HepG2 (cell line): ENCODE results near the gene SUSD6. TPM values are rescaled to one million over a fixed set of nuclear protein-coding genes. Genes with fewer than 3 reads are reported as not detected.

Experiments
- FOXA1 ChIP-seq, 2 experiments: fragments of 450-650 bp in 1 of 2; sonication (generic) in 1 of 2; formaldehyde crosslinking in 1 of 2; IDR thresholded peaks; 2 replicates each; pipeline versions ENCODE4 v1.4.0 to v1.6.1; 2016 to 2020; ENCODE audit warnings: missing genetic modification reagents in 1 of 2
- HNF4A ChIP-seq: sonication (generic); formaldehyde crosslinking; IDR thresholded peaks from 2 replicates; pipeline ENCODE4 v1.4.0; 2020; ENCODE audit warnings: missing genetic modification reagents
- HOXD1 ChIP-seq: sonication (generic); formaldehyde crosslinking; IDR thresholded peaks from 2 replicates; pipeline ENCODE4 v1.5.0; 2020; ENCODE audit warnings: missing genetic modification reagents
- KDM5A ChIP-seq: fragments of 200-600 bp; sonication (generic); IDR thresholded peaks from 2 replicates; pipeline ENCODE4 v1.7.0; 2018; ENCODE audit warnings: antibody characterized with exemption, mild to moderate bottlenecking, low read length, borderline replicate concordance
- KLF12 ChIP-seq: sonication (generic); formaldehyde crosslinking; IDR thresholded peaks from 2 replicates; pipeline ENCODE4 v1.4.0; 2020; ENCODE audit warnings: missing genetic modification reagents, borderline replicate concordance
- MIER3 ChIP-seq: IDR thresholded peaks from 2 replicates; pipeline ENCODE4 v1.6.1; 2016; ENCODE audit warnings: missing compliant biosample characterization, borderline replicate concordance
- SMARCE1 ChIP-seq: fragments of 450-650 bp; IDR thresholded peaks from 2 replicates; pipeline ENCODE4 v1.6.1; 2017; ENCODE audit warnings: borderline replicate concordance
- ZFP37 ChIP-seq: sonication (generic); formaldehyde crosslinking; IDR thresholded peaks from 2 replicates; pipeline ENCODE4 v1.4.0; 2020; ENCODE audit warnings: missing genetic modification reagents, borderline replicate concordance
- ZFY ChIP-seq: sonication (generic); formaldehyde crosslinking; IDR thresholded peaks from 2 replicates; pipeline ENCODE4 v1.4.0; 2020; ENCODE audit warnings: missing genetic modification reagents
- ZNF234 ChIP-seq: sonication (generic); formaldehyde crosslinking; conservative IDR thresholded peaks from 2 replicates; pipeline ENCODE4 v1.5.1; 2020; ENCODE audit warnings: mild to moderate bottlenecking, missing genetic modification reagents
- ZNF605 ChIP-seq: sonication (generic); formaldehyde crosslinking; IDR thresholded peaks from 2 replicates; pipeline ENCODE4 v1.8.0; 2022; ENCODE audit warnings: mild to moderate bottlenecking, missing genetic modification reagents
- ZNF761 ChIP-seq: sonication (generic); formaldehyde crosslinking; conservative IDR thresholded peaks from 2 replicates; pipeline ENCODE4 v1.4.0; 2020; ENCODE audit warnings: mild to moderate bottlenecking, missing genetic modification reagents
- ZSCAN29 ChIP-seq: sonication (generic); formaldehyde crosslinking; conservative IDR thresholded peaks from 2 replicates; pipeline ENCODE4 v1.4.0; 2020; ENCODE audit warnings: mild to moderate bottlenecking, missing genetic modification reagents
- polyA plus RNA-seq, 8 experiments: library from polyadenylated mRNA; depleted of rRNA in 3 of 8; stranded (reverse) in 7 of 8; unstranded in 1 of 8; fragments of >200 nt; fragmentation: Illumina TruSeq in 4 of 8; extraction: Trizol in 4 of 8; gene quantifications; 2 replicates each; pipeline versions ENCODE4 v1.2.1 to v1.2.3, GENCODE V29; 2011 to 2016; ENCODE audit warnings: low read depth in 4 of 8, missing spikeins in 1 of 8, mixed read lengths in 1 of 8; ENCODE audit not compliant: insufficient read depth in 1 of 8
- total RNA-seq, 5 experiments: library from RNA; depleted of rRNA; stranded (reverse); fragments of >200 nt; fragmentation: Illumina TruSeq; extraction: Trizol; gene quantifications; 2 replicates each; pipeline ENCODE4 v1.2.3, GENCODE V29; 2016; ENCODE audit warnings: low read depth in 1 of 5
- TF ChIP-seq, protein P1 (sequence below): IDR thresholded peaks from 2 replicates; pipeline ENCODE4 v1.6.1; 2016; ENCODE audit warnings: missing biosample characterization, missing genetic modification reagents, low read depth
- TF ChIP-seq, protein P2 (sequence below): sonication (generic); formaldehyde crosslinking; IDR thresholded peaks from 2 replicates; pipeline ENCODE4 v1.4.0; 2020; ENCODE audit warnings: missing genetic modification reagents
- TF ChIP-seq, protein P3 (sequence below): sonication (generic); formaldehyde crosslinking; IDR thresholded peaks from 2 replicates; pipeline ENCODE4 v1.4.0; 2020; ENCODE audit warnings: mild to moderate bottlenecking, missing genetic modification reagents
- TF ChIP-seq, protein P4 (sequence below): sonication (generic); formaldehyde crosslinking; IDR thresholded peaks from 2 replicates; pipeline ENCODE4 v1.5.1; 2020; ENCODE audit warnings: missing genetic modification reagents, mild to moderate bottlenecking, borderline replicate concordance
- TF ChIP-seq, protein P5 (sequence below): sonication (generic); formaldehyde crosslinking; IDR thresholded peaks from 2 replicates; pipeline ENCODE4 v1.8.1; 2023; ENCODE audit warnings: mild to moderate bottlenecking, inconsistent platforms, moderate library complexity, missing genetic modification reagents, borderline replicate concordance

The SUSD6 gene
- total and polyA plus RNA-seq, 2 of the 13 experiments (the other 11 are each of a cell fraction or from before 2014, with no cell fraction given), result 7.2 to 7.4 TPM

DNA sequence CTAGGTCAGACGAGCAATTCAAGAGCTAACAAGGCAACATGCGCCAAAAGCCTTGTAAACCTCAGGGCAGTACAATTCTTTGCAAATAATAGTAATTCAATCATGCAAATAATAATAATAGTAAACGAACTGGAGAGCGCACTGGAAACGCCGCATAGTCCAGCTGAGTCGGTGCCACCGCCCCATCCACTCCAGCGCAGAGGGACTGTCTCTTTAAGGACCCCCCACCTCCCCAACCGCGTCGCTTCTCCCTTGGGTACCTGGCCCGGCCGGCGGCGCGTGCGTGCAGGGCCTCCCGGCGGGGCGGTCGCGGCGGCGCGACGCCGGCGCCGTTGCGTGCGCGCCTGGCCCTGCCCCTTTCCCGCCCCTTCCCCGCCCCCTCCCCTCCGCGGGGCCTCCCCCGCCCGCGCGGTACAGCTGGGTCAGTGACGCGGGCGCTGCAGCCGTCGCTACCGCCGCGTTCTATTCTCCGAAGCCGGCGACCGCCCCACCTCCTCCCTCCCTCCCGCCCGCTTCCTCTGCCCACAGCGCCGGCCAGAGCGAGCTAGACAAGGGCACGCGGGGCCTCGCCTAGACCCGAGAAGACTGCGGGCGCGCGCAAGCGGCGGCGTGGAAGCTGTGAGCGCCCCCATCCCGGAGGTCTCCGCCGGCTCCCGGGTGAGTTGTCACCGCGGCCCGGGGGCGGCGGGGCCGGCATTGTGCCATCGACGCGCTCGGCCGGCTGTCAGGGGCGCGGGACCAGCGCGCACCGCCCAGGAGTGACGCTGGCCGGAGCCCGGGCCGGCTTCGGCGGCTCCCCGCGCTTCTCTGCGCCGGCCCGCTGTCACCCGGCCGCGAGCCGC is at the start of gene SUSD6 (continued):
- TF ChIP-seq, protein P1, sequence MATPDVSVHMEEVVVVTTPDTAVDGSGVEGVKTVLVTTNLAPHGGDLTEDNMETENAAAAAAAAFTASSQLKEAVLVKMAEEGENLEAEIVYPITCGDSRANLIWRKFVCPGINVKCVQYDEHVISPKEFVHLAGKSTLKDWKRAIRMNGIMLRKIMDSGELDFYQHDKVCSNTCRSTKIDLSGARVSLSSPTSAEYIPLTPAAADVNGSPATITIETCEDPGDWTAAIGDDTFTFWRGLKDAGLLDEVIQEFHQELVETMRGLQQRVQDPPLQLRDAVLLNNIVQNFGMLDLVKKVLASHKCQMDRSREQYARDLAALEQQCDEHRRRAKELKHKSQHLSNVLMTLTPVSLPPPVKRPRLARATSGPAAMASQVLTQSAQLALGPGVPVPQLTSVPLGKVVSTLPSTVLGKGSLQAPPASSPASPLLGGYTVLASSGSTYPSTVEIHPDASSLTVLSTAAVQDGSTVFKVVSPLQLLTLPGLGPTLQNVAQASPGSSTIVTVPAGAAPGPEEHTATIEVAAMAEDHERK (CRISPR knock-in tag), result peak; percentile 21; the same call in 1 of the 2 replicates
- TF ChIP-seq HOXD1 (CRISPR knock-in tag) (0 out of 2 replicates have a peak, but pooled peaks have one; percentile 5), KDM5A (peak; percentile 3; the same call in 1 of the 2 replicates), FOXA1 (IDR thresholded peaks at IDR 0.05) (no peak), FOXA1 (CRISPR knock-in tag; IDR thresholded peaks at IDR 0.05) (no peak), ZFP37 (CRISPR knock-in tag) (no peak), ZSCAN29 (CRISPR knock-in tag) (no peak), MIER3 (CRISPR knock-in tag) (no peak), ZFY (CRISPR knock-in tag) (peak; percentile 61), ZNF234 (no peak), ZNF605 (CRISPR knock-in tag) (no peak), KLF12 (CRISPR knock-in tag) (no peak), ZNF761 (CRISPR knock-in tag) (peak; percentile 17; the same call in 1 of the 2 replicates), HNF4A (CRISPR knock-in tag) (no peak), SMARCE1 (no peak)
- TF ChIP-seq, protein P2, sequence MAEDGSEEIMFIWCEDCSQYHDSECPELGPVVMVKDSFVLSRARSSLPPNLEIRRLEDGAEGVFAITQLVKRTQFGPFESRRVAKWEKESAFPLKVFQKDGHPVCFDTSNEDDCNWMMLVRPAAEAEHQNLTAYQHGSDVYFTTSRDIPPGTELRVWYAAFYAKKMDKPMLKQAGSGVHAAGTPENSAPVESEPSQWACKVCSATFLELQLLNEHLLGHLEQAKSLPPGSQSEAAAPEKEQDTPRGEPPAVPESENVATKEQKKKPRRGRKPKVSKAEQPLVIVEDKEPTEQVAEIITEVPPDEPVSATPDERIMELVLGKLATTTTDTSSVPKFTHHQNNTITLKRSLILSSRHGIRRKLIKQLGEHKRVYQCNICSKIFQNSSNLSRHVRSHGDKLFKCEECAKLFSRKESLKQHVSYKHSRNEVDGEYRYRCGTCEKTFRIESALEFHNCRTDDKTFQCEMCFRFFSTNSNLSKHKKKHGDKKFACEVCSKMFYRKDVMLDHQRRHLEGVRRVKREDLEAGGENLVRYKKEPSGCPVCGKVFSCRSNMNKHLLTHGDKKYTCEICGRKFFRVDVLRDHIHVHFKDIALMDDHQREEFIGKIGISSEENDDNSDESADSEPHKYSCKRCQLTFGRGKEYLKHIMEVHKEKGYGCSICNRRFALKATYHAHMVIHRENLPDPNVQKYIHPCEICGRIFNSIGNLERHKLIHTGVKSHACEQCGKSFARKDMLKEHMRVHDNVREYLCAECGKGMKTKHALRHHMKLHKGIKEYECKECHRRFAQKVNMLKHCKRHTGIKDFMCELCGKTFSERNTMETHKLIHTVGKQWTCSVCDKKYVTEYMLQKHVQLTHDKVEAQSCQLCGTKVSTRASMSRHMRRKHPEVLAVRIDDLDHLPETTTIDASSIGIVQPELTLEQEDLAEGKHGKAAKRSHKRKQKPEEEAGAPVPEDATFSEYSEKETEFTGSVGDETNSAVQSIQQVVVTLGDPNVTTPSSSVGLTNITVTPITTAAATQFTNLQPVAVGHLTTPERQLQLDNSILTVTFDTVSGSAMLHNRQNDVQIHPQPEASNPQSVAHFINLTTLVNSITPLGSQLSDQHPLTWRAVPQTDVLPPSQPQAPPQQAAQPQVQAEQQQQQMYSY (CRISPR knock-in tag), result no peak
- TF ChIP-seq, protein P3, sequence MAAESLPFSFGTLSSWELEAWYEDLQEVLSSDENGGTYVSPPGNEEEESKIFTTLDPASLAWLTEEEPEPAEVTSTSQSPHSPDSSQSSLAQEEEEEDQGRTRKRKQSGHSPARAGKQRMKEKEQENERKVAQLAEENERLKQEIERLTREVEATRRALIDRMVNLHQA (CRISPR knock-in tag), result no peak
- TF ChIP-seq, protein P4, sequence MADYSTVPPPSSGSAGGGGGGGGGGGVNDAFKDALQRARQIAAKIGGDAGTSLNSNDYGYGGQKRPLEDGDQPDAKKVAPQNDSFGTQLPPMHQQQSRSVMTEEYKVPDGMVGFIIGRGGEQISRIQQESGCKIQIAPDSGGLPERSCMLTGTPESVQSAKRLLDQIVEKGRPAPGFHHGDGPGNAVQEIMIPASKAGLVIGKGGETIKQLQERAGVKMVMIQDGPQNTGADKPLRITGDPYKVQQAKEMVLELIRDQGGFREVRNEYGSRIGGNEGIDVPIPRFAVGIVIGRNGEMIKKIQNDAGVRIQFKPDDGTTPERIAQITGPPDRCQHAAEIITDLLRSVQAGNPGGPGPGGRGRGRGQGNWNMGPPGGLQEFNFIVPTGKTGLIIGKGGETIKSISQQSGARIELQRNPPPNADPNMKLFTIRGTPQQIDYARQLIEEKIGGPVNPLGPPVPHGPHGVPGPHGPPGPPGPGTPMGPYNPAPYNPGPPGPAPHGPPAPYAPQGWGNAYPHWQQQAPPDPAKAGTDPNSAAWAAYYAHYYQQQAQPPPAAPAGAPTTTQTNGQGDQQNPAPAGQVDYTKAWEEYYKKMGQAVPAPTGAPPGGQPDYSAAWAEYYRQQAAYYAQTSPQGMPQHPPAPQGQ (CRISPR knock-in tag), result no peak
- TF ChIP-seq, protein P5, sequence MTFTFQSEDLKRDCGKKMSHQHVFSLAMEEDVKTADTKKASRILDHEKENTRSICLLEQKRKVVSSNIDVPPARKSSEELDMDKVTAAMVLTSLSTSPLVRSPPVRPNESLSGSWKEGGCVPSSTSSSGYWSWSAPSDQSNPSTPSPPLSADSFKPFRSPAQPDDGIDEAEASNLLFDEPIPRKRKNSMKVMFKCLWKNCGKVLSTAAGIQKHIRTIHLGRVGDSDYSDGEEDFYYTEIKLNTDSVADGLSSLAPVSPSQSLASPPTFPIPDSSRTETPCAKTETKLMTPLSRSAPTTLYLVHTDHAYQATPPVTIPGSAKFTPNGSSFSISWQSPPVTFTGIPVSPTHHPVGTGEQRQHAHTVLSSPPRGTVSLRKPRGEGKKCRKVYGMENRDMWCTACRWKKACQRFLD (CRISPR knock-in tag), result no peak
